ENCODE measurements around the gene SOX4.

- TF ChIP-seq CTCF (IDR thresholded peaks at IDR 0.05) (no peak), POLR2A (IDR thresholded peaks at IDR 0.05) (no peak)
These were observed 33.2 kb downstream of the SOX4 start for GRCh38 chr6:21626756-21627155.
